GM23338 (cell line): ENCODE measurements around the gene CD14. TPM values are rescaled to one million over a fixed set of nuclear protein-coding genes. Genes with fewer than 3 reads are reported as not detected.

ENCODE experiments used
- ATAC-seq: fragments of 200-7000 bp; cut with Tn5 transposase; 3 replicates; pipeline ENCODE4 v1.9.1; 2020
- DNase-seq: peaks from one replicate; pipeline ENCODE4 v3.0.0-alpha.2; 2015; ENCODE audit warnings: low spot score
- H2AFZ ChIP-seq: fragments of 200-600 bp; sonication (generic); 2 replicates; pipeline ENCODE4 v1.8.0; 2016; ENCODE audit warnings: antibody characterized with exemption, mild to moderate bottlenecking, moderate library complexity
- H3F3A ChIP-seq: fragments of 200-600 bp; sonication (generic); replicated peaks from 2 replicates; pipeline ENCODE4 v1.8.0; 2017; ENCODE audit warnings: antibody characterized with exemption, mixed run types, low read depth
- H3K27ac ChIP-seq: fragments of 200-600 bp; sonication (generic); 2 replicates; pipeline ENCODE4 v1.6.1; 2016; ENCODE audit warnings: low read depth
- H3K27me3 ChIP-seq: fragments of 200-600 bp; sonication (generic); 2 replicates; pipeline ENCODE4 v1.8.0; 2016; ENCODE audit warnings: mild to moderate bottlenecking, mixed run types, moderate library complexity; ENCODE audit not compliant: insufficient read depth
- H3K36me3 ChIP-seq: fragments of 200-600 bp; sonication (generic); 2 replicates; pipeline ENCODE4 v1.8.0; 2016; ENCODE audit warnings: mild to moderate bottlenecking; ENCODE audit not compliant: insufficient read depth
- H3K4me1 ChIP-seq: fragments of 200-600 bp; sonication (generic); 2 replicates; pipeline ENCODE4 v1.8.0; 2016; ENCODE audit warnings: mild to moderate bottlenecking, moderate library complexity; ENCODE audit not compliant: insufficient read depth
- H3K4me2 ChIP-seq: fragments of 200-600 bp; sonication (generic); 2 replicates; pipeline ENCODE4 v1.7.1; 2017; ENCODE audit warnings: mixed run types
- H3K4me3 ChIP-seq: fragments of 200-600 bp; sonication (generic); 2 replicates; pipeline ENCODE4 v1.6.1; 2016; ENCODE audit warnings: mixed run types
- H3K79me2 ChIP-seq: fragments of 200-600 bp; sonication (generic); replicated peaks from 2 replicates; pipeline ENCODE4 v1.8.0; 2017; ENCODE audit warnings: mild to moderate bottlenecking; ENCODE audit not compliant: insufficient read depth
- H3K9me2 ChIP-seq: fragments of 200-600 bp; sonication (generic); 2 replicates; pipeline ENCODE4 v1.8.0; 2017; ENCODE audit not compliant: insufficient read depth
- H4K20me1 ChIP-seq: fragments of 200-600 bp; sonication (generic); replicated peaks from 2 replicates; pipeline ENCODE4 v1.8.0; 2017; ENCODE audit warnings: mild to moderate bottlenecking; ENCODE audit not compliant: insufficient read depth
- H3K27ac Mint-ChIP-seq: 2 replicates; pipeline ENCODE4 v1.8.0; 2020; ENCODE audit warnings: inconsistent platforms, mild to moderate bottlenecking, moderate library complexity, mixed read lengths
- H3K27me3 Mint-ChIP-seq: 3 replicates; pipeline ENCODE4 v1.8.0; 2022; ENCODE audit warnings: low read depth, mild to moderate bottlenecking, moderate library complexity, mixed read lengths, inconsistent platforms; ENCODE audit not compliant: insufficient read depth, poor library complexity
- H3K36me3 Mint-ChIP-seq: 3 replicates; pipeline ENCODE4 v1.8.0; 2021; ENCODE audit warnings: low read depth, mild to moderate bottlenecking, inconsistent platforms, moderate library complexity, mixed read lengths
- H3K4me1 Mint-ChIP-seq: 3 replicates; pipeline ENCODE4 v1.8.0; 2020; ENCODE audit warnings: mild to moderate bottlenecking, inconsistent platforms, mixed read lengths
- H3K4me3 Mint-ChIP-seq: 3 replicates; pipeline ENCODE4 v1.8.0; 2021; ENCODE audit warnings: moderate library complexity, mild to moderate bottlenecking, inconsistent platforms, mixed read lengths
- H3K9me3 Mint-ChIP-seq: 3 replicates; pipeline ENCODE4 v1.8.0; 2020; ENCODE audit warnings: moderate library complexity, mild to moderate bottlenecking, inconsistent platforms, mixed read lengths
- CREB1 ChIP-seq: fragments of 250-450 bp; sonication (Bioruptor Pico); IDR thresholded peaks from 2 replicates; pipeline ENCODE4 v1.5.0; 2020; ENCODE audit warnings: low read depth, mild to moderate bottlenecking, moderate library complexity
- CTCF ChIP-seq, 2 experiments: fragments of 200-600 bp in 1 of 2; sonication (generic) in 1 of 2; conservative IDR thresholded peaks; 2 replicates each; pipeline versions ENCODE4 v1.5.1 to v1.6.1; 2016 to 2017; ENCODE audit warnings: antibody characterized with exemption in 2 of 2, low read depth in 2 of 2, mild to moderate bottlenecking in 2 of 2, moderate library complexity in 1 of 2
- ETS1 ChIP-seq: IDR thresholded peaks from 2 replicates; pipeline ENCODE4 v1.6.1; 2016; ENCODE audit warnings: antibody characterized with exemption
- EZH2 ChIP-seq: fragments of 200-600 bp; sonication (generic); IDR thresholded peaks from one replicate; pipeline ENCODE4 v1.8.0; 2017; ENCODE audit warnings: antibody characterized with exemption, mild to moderate bottlenecking, low read depth; ENCODE audit not compliant: unreplicated experiment
- EZH2phosphoT487 ChIP-seq: fragments of 200-600 bp; sonication (generic); IDR thresholded peaks from one replicate; pipeline ENCODE4 v1.8.1; 2018; ENCODE audit warnings: antibody characterized with exemption; ENCODE audit not compliant: unreplicated experiment
- POLR2AphosphoS5 ChIP-seq: IDR thresholded peaks from 2 replicates; pipeline ENCODE4 v1.6.1; 2016; ENCODE audit warnings: antibody characterized with exemption, low read depth
- STAT1 ChIP-seq: IDR thresholded peaks from one replicate; pipeline ENCODE4 v1.6.1; 2016; ENCODE audit warnings: antibody characterized with exemption; ENCODE audit not compliant: unreplicated experiment
- ZNF331 ChIP-seq: fragments of 250-450 bp; sonication (Bioruptor Pico); IDR thresholded peaks from 2 replicates; pipeline ENCODE4 v1.5.0; 2020; ENCODE audit warnings: low read depth, mild to moderate bottlenecking, moderate library complexity
- polyA plus RNA-seq: library from polyadenylated mRNA; unstranded; fragments of >200 nt; fragmentation: Nextera tagmentation; extraction: Ambion mirVana; gene quantifications from 2 replicates; pipeline ENCODE4 v1.2.1, GENCODE V29; 2016
- total RNA-seq: library from RNA; depleted of rRNA; stranded (reverse); fragments of >200 nt; shearing (Covaris generic); gene quantifications from 2 replicates; pipeline ENCODE4 v1.2.3, GENCODE V29; 2014

CD14 gene
- total and polyA plus RNA-seq, 2 experiments from 2014 or later: not detected

- no peaks in the 10 kb centered on the region for H4K20me1 ChIP-seq
- H3K4me3 ChIP-seq: no peak overlapping the region
- H3K27me3 ChIP-seq: no peaks in the 10 kb centered on the region
- no peaks in the 10 kb centered on the region for H3F3A ChIP-seq
- ATAC-seq (no peak), DNase-seq (no peak)
- Mint-ChIP-seq H3K36me3 (no peaks in the 10 kb centered on the region), H3K4me1 (no peaks in the 10 kb centered on the region), H3K27ac (no peak overlapping the region), H3K9me3 (peaks cover 16% of the 10 kb centered on the region; the same call in 2 of the 3 replicates), H3K4me3 (no peak overlapping the region), H3K27me3 (peaks cover 7% of the 10 kb centered on the region)
- H3K4me2 ChIP-seq: no peak overlapping the region
- no peaks in the 10 kb centered on the region for H3K36me3 ChIP-seq
- H2AFZ ChIP-seq: no peak overlapping the region
- no peaks in the 10 kb centered on the region for H3K79me2 ChIP-seq
- no peaks in the 10 kb centered on the region for H3K4me1 ChIP-seq
- no peaks in the 10 kb centered on the region for H3K9me2 ChIP-seq
- no peak for TF ChIP-seq CTCF (conservative IDR thresholded peaks at IDR 0.05; ENCODE audit: low read depth in 2 of 2)
- TF ChIP-seq EZH2: no peak
- no peak for TF ChIP-seq POLR2AphosphoS5
- TF ChIP-seq ZNF331 (CRISPR knock-in tag): no peak
- TF ChIP-seq ETS1: no peak
- TF ChIP-seq STAT1: no peak
- no peak for TF ChIP-seq EZH2phosphoT487
- H3K27ac ChIP-seq: no peak overlapping the region
Observed at GRCh38 chr5:140602147-140602546, 30.8 kb downstream of the CD14 start.

- no peak for ATAC-seq
- no peak overlapping the region for H3K4me3 Mint-ChIP-seq
- no peaks in the 10 kb centered on the region for H3K4me1 Mint-ChIP-seq
- TF ChIP-seq POLR2AphosphoS5 (no peak), CREB1 (CRISPR knock-in tag) (no peak), ZNF331 (CRISPR knock-in tag) (no peak), EZH2phosphoT487 (no peak)
- H3K27me3 Mint-ChIP-seq: peaks cover 4% of the 10 kb centered on the region
- H3K9me3 Mint-ChIP-seq: peaks cover 3% of the 10 kb centered on the region; the same call in 1 of the 3 replicates
- no peaks in the 10 kb centered on the region for H3K27me3 ChIP-seq
- H3K36me3 Mint-ChIP-seq: no peaks in the 10 kb centered on the region
- H3K27ac ChIP-seq: no peak overlapping the region
- no peak overlapping the region for H2AFZ ChIP-seq
- H3K4me3 ChIP-seq: no peak overlapping the region
- H3K79me2 ChIP-seq: no peaks in the 10 kb centered on the region
- no peaks in the 10 kb centered on the region for H3K36me3 ChIP-seq
- no peaks in the 10 kb centered on the region for H3F3A ChIP-seq
- H3K27ac Mint-ChIP-seq: no peak overlapping the region
- no peaks in the 10 kb centered on the region for H3K9me2 ChIP-seq
- DNase-seq: no peak
- H3K4me1 ChIP-seq: no peaks in the 10 kb centered on the region
- no peak overlapping the region for H3K4me2 ChIP-seq
- H4K20me1 ChIP-seq: no peaks in the 10 kb centered on the region
Observed at GRCh38 chr5:140600096-140600495, 32.9 kb downstream of the CD14 start.

- Mint-ChIP-seq H3K36me3 (no peaks in the 10 kb centered on the region), H3K27me3 (peaks cover 4% of the 10 kb centered on the region), H3K27ac (no peak overlapping the region), H3K9me3 (peaks cover 2% of the 10 kb centered on the region; the same call in 1 of the 3 replicates), H3K4me1 (no peaks in the 10 kb centered on the region), H3K4me3 (no peak overlapping the region)
- Histone ChIP-seq H3K4me1 (no peaks in the 10 kb centered on the region), H3K27ac (no peak overlapping the region), H3F3A (no peaks in the 10 kb centered on the region), H4K20me1 (no peaks in the 10 kb centered on the region), H3K27me3 (no peaks in the 10 kb centered on the region), H2AFZ (no peak overlapping the region), H3K4me3 (no peak overlapping the region), H3K36me3 (no peaks in the 10 kb centered on the region), H3K9me2 (no peaks in the 10 kb centered on the region), H3K79me2 (no peaks in the 10 kb centered on the region), H3K4me2 (no peak overlapping the region)
- no peak for DNase-seq
- no peak for TF ChIP-seq EZH2phosphoT487
- no peak for TF ChIP-seq ZNF331 (CRISPR knock-in tag)
- TF ChIP-seq POLR2AphosphoS5: no peak
- no peak for ATAC-seq
Observed at GRCh38 chr5:140598836-140599235, 34.1 kb downstream of the CD14 start.
